MCF 10A (cell line): ENCODE results near the gene ITGA4. TPM values are rescaled to one million over a fixed set of nuclear protein-coding genes. Genes with fewer than 3 reads are reported as not detected.

Experiments
- BruUV-seq: library from RNA; stranded (reverse); fragments of 400-500 nt; replicated peaks from 2 replicates; lab custom pipeline; 2021; lab: Mats Ljungman, UMichigan
- CTCF ChIA-PET: fragments of 300-600 bp; sonication (Branson Sonifier 250); formaldehyde crosslinking; extraction: SDS; loops from one replicate; lab custom pipeline; 2021; ENCODE audit warnings: antibody characterized with exemption, inconsistent platforms; lab: Yijun Ruan, JAX
- POLR2A ChIA-PET: fragments of 300-600, 350-650 bp; sonication (Branson Sonifier 250); formaldehyde crosslinking; extraction: SDS; loops from one replicate; lab custom pipeline; 2020; ENCODE audit warnings: antibody characterized with exemption, inconsistent platforms; lab: Yijun Ruan, JAX
- DNase-seq: peaks from one replicate; pipeline ENCODE4 v3.0.0-alpha.2; 2018; ENCODE audit not compliant: unreplicated experiment
- H3K27ac Mint-ChIP-seq: one replicate; pipeline ENCODE4 v1.8.0; 2022; ENCODE audit warnings: mild to moderate bottlenecking, low read depth, mixed read lengths; ENCODE audit not compliant: unreplicated experiment
- H3K27me3 Mint-ChIP-seq: one replicate; pipeline ENCODE4 v1.8.0; 2022; ENCODE audit warnings: mixed read lengths; ENCODE audit not compliant: insufficient read depth, unreplicated experiment
- H3K36me3 Mint-ChIP-seq: one replicate; pipeline ENCODE4 v1.8.0; 2022; ENCODE audit warnings: mild to moderate bottlenecking, moderate library complexity, mixed read lengths; ENCODE audit not compliant: insufficient read depth, unreplicated experiment
- H3K4me1 Mint-ChIP-seq: one replicate; pipeline ENCODE4 v1.8.0; 2022; ENCODE audit warnings: mixed read lengths; ENCODE audit not compliant: insufficient read depth, unreplicated experiment
- H3K4me3 Mint-ChIP-seq: one replicate; pipeline ENCODE4 v1.8.0; 2022; ENCODE audit warnings: mild to moderate bottlenecking, moderate library complexity, mixed read lengths; ENCODE audit not compliant: unreplicated experiment
- H3K9me3 Mint-ChIP-seq: one replicate; pipeline ENCODE4 v1.8.0; 2022; ENCODE audit warnings: mixed read lengths; ENCODE audit not compliant: unreplicated experiment
- CTCF ChIP-seq: fragments of 200-600 bp; IDR thresholded peaks from one replicate; pipeline ENCODE4 v1.8.0; 2022; ENCODE audit warnings: antibody characterized with exemption, mild to moderate bottlenecking; ENCODE audit not compliant: unreplicated experiment
- intact Hi-C: fragments of 100-400 bp; cut with micrococcal nuclease; formaldehyde crosslinking; loops from 2 replicates; pipeline ENCODE4 v1.14.1; 2022
- total RNA-seq: library from RNA; stranded (reverse); gene quantifications from 2 replicates; pipeline ENCODE4 v1.2.3, GENCODE V29; 2022

The ITGA4 gene
- total RNA-seq, 1 experiment from 2014 or later = 0.19 TPM

GRCh38 chr2:181554061-181554830, 97.1 kb downstream of the ITGA4 start:
- CTCF ChIA-PET = no interaction called here
- H3K27me3 Mint-ChIP-seq = no peaks in the 10 kb centered on the region
- no TSS peak for BruUV-seq
- TF ChIP-seq CTCF = no peak
- no peak overlapping the region for H3K4me3 Mint-ChIP-seq
- no peak overlapping the region for H3K27ac Mint-ChIP-seq
- H3K4me1 Mint-ChIP-seq = peaks cover 5% of the 10 kb centered on the region
- POLR2A ChIA-PET = interaction anchor here (0.6 kb wide), 1 partner anchor 22 kb away, joined by 3 read pairs; no protein-coding TSS in a partner anchor
- peaks cover 7% of the 10 kb centered on the region for H3K36me3 Mint-ChIP-seq
- DNase-seq = no peak
- intact Hi-C loops = no loop called here
- no peaks in the 10 kb centered on the region for H3K9me3 Mint-ChIP-seq

GRCh38 chr2:181558371-181558770, 101.2 kb downstream of the ITGA4 start:
- Mint-ChIP-seq H3K36me3 (peaks cover 7% of the 10 kb centered on the region), H3K4me3 (no peak overlapping the region), H3K27ac (no peak overlapping the region), H3K9me3 (no peaks in the 10 kb centered on the region), H3K4me1 (peaks cover 5% of the 10 kb centered on the region), H3K27me3 (no peaks in the 10 kb centered on the region)
- intact Hi-C loops = no loop called here
- no TSS peak for BruUV-seq
- CTCF ChIA-PET = interaction anchor here (1.1 kb wide), 1 partner anchor 157 kb away, joined by 4 read pairs; no protein-coding TSS in a partner anchor
- no peak for DNase-seq
- POLR2A ChIA-PET = no interaction called here
- TF ChIP-seq CTCF = no peak

- ChIA-PET CTCF (interaction anchor here (0.6 to 2.1 kb wide), 3 partner anchors 9 to 486 kb away, joined by 3 to 14 read pairs (median 5); no protein-coding TSS in a partner anchor), POLR2A (no interaction called here)
- H3K27me3 Mint-ChIP-seq = no peaks in the 10 kb centered on the region
- H3K36me3 Mint-ChIP-seq = no peaks in the 10 kb centered on the region
- H3K9me3 Mint-ChIP-seq = no peaks in the 10 kb centered on the region
- BruUV-seq = no TSS peak
- H3K4me1 Mint-ChIP-seq = peaks cover 6% of the 10 kb centered on the region
- H3K27ac Mint-ChIP-seq = no peak overlapping the region
- no peak for DNase-seq
- TF ChIP-seq CTCF = no peak
- no peak overlapping the region for H3K4me3 Mint-ChIP-seq
- intact Hi-C loops = no loop called here
Measured at GRCh38 chr2:181563101-181563692, 106.0 kb downstream of the ITGA4 start.

- no peak for DNase-seq
- Mint-ChIP-seq H3K36me3 (no peaks in the 10 kb centered on the region), H3K27ac (no peak overlapping the region), H3K4me1 (peaks cover 6% of the 10 kb centered on the region), H3K27me3 (no peaks in the 10 kb centered on the region), H3K4me3 (no peak overlapping the region), H3K9me3 (no peaks in the 10 kb centered on the region)
- intact Hi-C loops = no loop called here
- no peak for TF ChIP-seq CTCF
- CTCF ChIA-PET = interaction anchor here (1.3 kb wide), 1 partner anchor 150 kb away, joined by 4 read pairs; no protein-coding TSS in a partner anchor
- POLR2A ChIA-PET = no interaction called here
- BruUV-seq = no TSS peak
Measured at GRCh38 chr2:181566334-181567032, 109.3 kb downstream of the ITGA4 start.
